ENCODE measurements around the gene HPSE2. TPM values are rescaled to one million over a fixed set of nuclear protein-coding genes. Genes with fewer than 3 reads are reported as not detected.

Gene HPSE2
- total RNA-seq, 2 donors from 2014 or later, result 2.4 to 4.7 TPM

DNA sequence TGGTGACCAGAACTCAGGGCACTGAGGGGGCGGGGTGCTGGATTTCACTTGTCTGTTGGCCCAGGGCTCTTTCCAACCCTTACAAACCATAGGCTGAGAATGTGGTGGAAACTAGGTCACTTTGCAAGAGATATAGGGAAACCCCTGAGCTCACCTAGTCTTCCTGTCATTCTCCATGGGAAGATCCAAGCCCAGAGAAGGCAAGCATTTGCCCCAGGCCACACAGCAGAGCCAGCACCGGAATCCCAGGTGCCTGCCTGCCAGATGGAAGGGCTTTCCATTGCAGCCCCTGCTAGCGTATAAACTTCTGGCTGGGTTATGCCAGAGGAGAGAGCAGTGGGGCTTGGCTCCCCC, 821.1 kb downstream of the HPSE2 start:
- Histone ChIP-seq H3K4me1 (replicated peaks) (no peaks in the 10 kb centered on the region), H3K27ac (peak overlapping the region; percentile 63 to 64), H3K36me3 (no peaks in the 10 kb centered on the region), H3K9me3 (no peaks in the 10 kb centered on the region), H3K4me3 (peak overlapping the region; percentile 40 to 47), H3K27me3 (replicated peaks; ENCODE audit: insufficient read depth) (no peaks in the 10 kb centered on the region)
- TF ChIP-seq POLR2AphosphoS5 (IDR thresholded peaks at IDR 0.05), result no peak
- TF ChIP-seq, protein P1, sequence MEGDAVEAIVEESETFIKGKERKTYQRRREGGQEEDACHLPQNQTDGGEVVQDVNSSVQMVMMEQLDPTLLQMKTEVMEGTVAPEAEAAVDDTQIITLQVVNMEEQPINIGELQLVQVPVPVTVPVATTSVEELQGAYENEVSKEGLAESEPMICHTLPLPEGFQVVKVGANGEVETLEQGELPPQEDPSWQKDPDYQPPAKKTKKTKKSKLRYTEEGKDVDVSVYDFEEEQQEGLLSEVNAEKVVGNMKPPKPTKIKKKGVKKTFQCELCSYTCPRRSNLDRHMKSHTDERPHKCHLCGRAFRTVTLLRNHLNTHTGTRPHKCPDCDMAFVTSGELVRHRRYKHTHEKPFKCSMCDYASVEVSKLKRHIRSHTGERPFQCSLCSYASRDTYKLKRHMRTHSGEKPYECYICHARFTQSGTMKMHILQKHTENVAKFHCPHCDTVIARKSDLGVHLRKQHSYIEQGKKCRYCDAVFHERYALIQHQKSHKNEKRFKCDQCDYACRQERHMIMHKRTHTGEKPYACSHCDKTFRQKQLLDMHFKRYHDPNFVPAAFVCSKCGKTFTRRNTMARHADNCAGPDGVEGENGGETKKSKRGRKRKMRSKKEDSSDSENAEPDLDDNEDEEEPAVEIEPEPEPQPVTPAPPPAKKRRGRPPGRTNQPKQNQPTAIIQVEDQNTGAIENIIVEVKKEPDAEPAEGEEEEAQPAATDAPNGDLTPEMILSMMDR (IDR thresholded peaks at IDR 0.05), result no peak
- no peak for TF ChIP-seq POLR2A (IDR thresholded peaks at IDR 0.05)
- intact Hi-C loops (cut with DNase I), result no loop called here
- 23% methylated on average over 3 of the region's 3 CpGs for WGBS
- no peak for DNase-seq (ENCODE audit: low spot score)

DNA sequence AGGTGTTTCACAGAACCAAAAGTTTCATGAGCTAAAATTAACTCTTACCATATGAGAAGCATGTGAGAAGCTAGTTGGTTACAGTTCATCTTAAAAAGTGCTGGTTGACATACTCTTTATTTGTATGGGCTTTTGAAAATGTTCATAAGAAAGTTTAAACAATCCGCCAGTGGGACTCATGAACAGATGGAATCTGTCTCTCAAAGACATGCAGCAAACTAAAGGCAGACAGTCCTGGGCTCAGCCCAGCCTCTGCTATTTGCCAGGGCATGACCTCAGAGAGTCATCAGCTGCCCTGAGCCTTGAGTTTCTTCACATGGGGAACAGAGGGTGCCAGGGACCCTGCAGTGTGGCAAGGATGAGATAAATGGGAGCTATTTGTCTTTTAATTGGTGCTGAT, 823.9 kb downstream of the HPSE2 start:
- intact Hi-C loops (cut with DNase I), result no loop called here
- WGBS, result 58% methylated on average over 1 of the region's 1 CpG
- no peaks in the 10 kb centered on the region for H3K9me3 ChIP-seq
- H3K27ac ChIP-seq, result no peak overlapping the region
- no peaks in the 10 kb centered on the region for H3K27me3 ChIP-seq (replicated peaks; ENCODE audit: insufficient read depth)
- no peak for DNase-seq (ENCODE audit: low spot score)
- H3K36me3 ChIP-seq, result no peaks in the 10 kb centered on the region
- TF ChIP-seq POLR2AphosphoS5 (IDR thresholded peaks at IDR 0.05) (no peak), POLR2A (IDR thresholded peaks at IDR 0.05) (no peak)
- TF ChIP-seq, protein P1 (IDR thresholded peaks at IDR 0.05), result no peak
- no peaks in the 10 kb centered on the region for H3K4me1 ChIP-seq (replicated peaks)
- no peak overlapping the region for H3K4me3 ChIP-seq

DNA sequence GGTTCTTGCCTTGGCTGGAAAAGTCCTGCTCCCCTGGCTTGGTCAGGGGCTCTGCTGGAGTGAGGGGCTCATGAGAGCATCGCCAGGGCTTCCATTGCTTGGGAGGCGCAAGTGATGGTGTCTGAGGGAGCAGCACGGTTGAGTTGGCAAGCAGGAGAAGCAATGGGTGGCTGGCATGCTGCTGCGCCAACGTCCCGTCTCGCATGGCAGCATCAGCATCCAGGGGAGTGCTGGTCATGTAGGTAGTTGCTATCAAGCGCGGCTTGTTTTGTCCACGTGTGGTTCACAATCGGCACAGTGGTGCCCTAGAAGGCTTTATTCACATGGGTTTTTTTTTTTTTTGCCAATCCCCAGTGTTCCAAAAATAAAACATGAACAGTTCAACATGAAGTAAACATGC, 824.5 kb downstream of the HPSE2 start:
- Histone ChIP-seq H3K36me3 (no peaks in the 10 kb centered on the region), H3K9me3 (no peaks in the 10 kb centered on the region), H3K4me3 (no peak overlapping the region), H3K4me1 (replicated peaks) (no peaks in the 10 kb centered on the region), H3K27me3 (replicated peaks; ENCODE audit: insufficient read depth) (no peaks in the 10 kb centered on the region), H3K27ac (no peak overlapping the region)
- WGBS, result 85% methylated on average over 11 of the region's 11 CpGs
- TF ChIP-seq, protein P1 (IDR thresholded peaks at IDR 0.05), result no peak
- TF ChIP-seq POLR2A (IDR thresholded peaks at IDR 0.05) (no peak), POLR2AphosphoS5 (IDR thresholded peaks at IDR 0.05) (no peak)
- intact Hi-C loops (cut with DNase I), result no loop called here
- no peak for DNase-seq (ENCODE audit: low spot score)

DNA sequence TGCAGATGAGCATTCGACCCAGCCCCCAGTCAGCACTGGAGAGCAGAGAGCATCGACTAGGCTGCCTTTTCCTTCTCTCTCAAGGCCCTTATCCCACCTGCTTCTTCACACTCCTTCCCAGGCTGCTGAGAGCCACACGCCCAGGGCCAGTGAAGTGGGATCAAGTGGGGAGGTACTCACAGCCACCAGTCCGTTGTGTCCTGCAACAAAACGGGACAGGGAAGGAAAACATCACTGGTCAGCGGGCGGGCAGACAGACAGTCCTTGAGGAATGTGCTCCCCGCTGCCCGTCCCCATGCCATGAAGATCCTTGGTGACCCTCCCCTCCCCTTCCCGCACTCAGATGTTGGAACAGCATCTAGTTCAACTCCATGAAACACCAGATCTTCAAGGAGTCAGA, 824.9 kb downstream of the HPSE2 start:
- Histone ChIP-seq H3K27me3 (replicated peaks; ENCODE audit: insufficient read depth) (no peaks in the 10 kb centered on the region), H3K9me3 (no peaks in the 10 kb centered on the region), H3K4me1 (replicated peaks) (no peaks in the 10 kb centered on the region), H3K27ac (no peak overlapping the region), H3K36me3 (no peaks in the 10 kb centered on the region), H3K4me3 (no peak overlapping the region)
- TF ChIP-seq POLR2AphosphoS5 (IDR thresholded peaks at IDR 0.05) (no peak), POLR2A (IDR thresholded peaks at IDR 0.05) (no peak)
- TF ChIP-seq, protein P1 (IDR thresholded peaks at IDR 0.05), result no peak
- 79% methylated on average over 10 of the region's 10 CpGs for WGBS
- intact Hi-C loops (cut with DNase I), result no loop called here
- no peak for DNase-seq (ENCODE audit: low spot score)

DNA sequence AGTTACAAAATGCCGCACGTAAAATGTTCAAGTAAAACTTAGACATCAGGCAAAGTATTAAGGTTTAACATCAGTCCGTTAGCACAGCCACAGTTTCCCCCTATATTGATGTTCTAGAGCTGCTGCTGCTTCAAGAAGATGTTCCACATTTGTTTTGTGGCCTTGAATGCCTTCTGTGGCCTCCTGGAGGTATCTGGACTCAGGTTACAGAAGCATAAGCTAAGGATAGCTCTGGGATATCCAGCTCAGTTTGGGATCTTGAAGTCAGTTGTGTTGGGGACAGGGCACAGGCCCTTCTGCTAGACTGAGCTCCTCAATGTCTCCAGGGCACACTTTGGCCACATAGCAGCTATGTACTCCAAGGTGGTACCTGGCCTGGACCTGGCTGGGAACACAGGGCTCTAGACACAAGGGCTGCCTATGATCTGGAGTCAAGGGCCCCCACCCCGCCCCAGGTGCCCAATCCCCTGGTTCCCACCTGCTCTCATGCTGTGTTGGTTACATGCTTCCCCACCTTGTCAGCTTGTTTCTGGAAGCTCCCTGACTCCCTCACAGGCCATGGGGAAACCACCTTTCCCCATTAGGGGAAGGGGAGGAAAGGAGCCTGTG, 825.4 kb downstream of the HPSE2 start:
- Histone ChIP-seq H3K4me1 (replicated peaks) (no peaks in the 10 kb centered on the region), H3K27me3 (replicated peaks; ENCODE audit: insufficient read depth) (no peaks in the 10 kb centered on the region), H3K27ac (no peak overlapping the region), H3K9me3 (no peaks in the 10 kb centered on the region), H3K36me3 (no peaks in the 10 kb centered on the region), H3K4me3 (no peak overlapping the region)
- 74% methylated on average over 4 of the region's 4 CpGs for WGBS
- TF ChIP-seq, protein P1 (IDR thresholded peaks at IDR 0.05), result no peak
- TF ChIP-seq POLR2A (IDR thresholded peaks at IDR 0.05) (no peak), POLR2AphosphoS5 (IDR thresholded peaks at IDR 0.05) (no peak)
- no peak for DNase-seq (ENCODE audit: low spot score)
- intact Hi-C loops (cut with DNase I), result no loop called here
